ENCODE results near the gene MKI67. TPM values are rescaled to one million over a fixed set of nuclear protein-coding genes. Genes with fewer than 3 reads are reported as not detected.
A peak's percentile ranks its signal among the peaks of the same experiment; 100 is the strongest.

The MKI67 gene
- total and polyA plus RNA-seq, 8 donors, result 0.61 to 60.8 (median 7.7) TPM

- Histone ChIP-seq H3K4me3 (no peak overlapping the region), H3K27ac (no peak overlapping the region), H3K9me3 (no peaks in the 10 kb centered on the region), H3K27me3 (no peaks in the 10 kb centered on the region), H3K36me3 (peaks cover 2 to 84% (median 64%) of the 10 kb centered on the region in 4 donors), H3K4me1 (peaks cover 0 to 14% (median 0%) of the 10 kb centered on the region in 4 donors)
- intact Hi-C loops (cut with DNase I; ENCODE audit: low total_unique reads), result no loop called here
- TF ChIP-seq POLR2A (IDR thresholded peaks at IDR 0.05), result no peak
- TF ChIP-seq POLR2AphosphoS5 (IDR thresholded peaks at IDR 0.05), result no peak
- TF ChIP-seq CTCF (IDR thresholded peaks at IDR 0.05), result no peak
- no peak for TF ChIP-seq EP300 (IDR thresholded peaks at IDR 0.05)
- DNase-seq, result no peak
- 73 to 87% (median 78%) methylated on average over 14 to 17 of the region's 17 CpGs for WGBS, 5 donors
Measured at GRCh38 chr10:128056303-128057050, 69.7 kb downstream of the MKI67 start.

- Histone ChIP-seq H3K4me1 (peaks cover 0 to 20% (median 0%) of the 10 kb centered on the region in 4 donors), H3K27ac (peak overlapping the region in 2 of 5 donors; percentile 33 to 69), H3K4me3 (no peak overlapping the region), H3K9me3 (no peaks in the 10 kb centered on the region), H3K27me3 (no peaks in the 10 kb centered on the region), H3K36me3 (peaks cover 2 to 77% (median 59%) of the 10 kb centered on the region in 4 donors)
- no peak for DNase-seq
- WGBS, 5 donors, result 95 to 97% (median 97%) methylated on average over 24 to 25 of the region's 25 CpGs
- TF ChIP-seq CTCF (IDR thresholded peaks at IDR 0.05), result no peak
- no peak for TF ChIP-seq POLR2AphosphoS5 (IDR thresholded peaks at IDR 0.05)
- no peak for TF ChIP-seq EP300 (IDR thresholded peaks at IDR 0.05)
- TF ChIP-seq POLR2A (IDR thresholded peaks at IDR 0.05), result no peak
- intact Hi-C loops (cut with DNase I; ENCODE audit: low total_unique reads), result no loop called here
Measured at GRCh38 chr10:128055061-128055868, 71.0 kb downstream of the MKI67 start.

- Histone ChIP-seq H3K36me3 (peaks cover 2 to 75% (median 60%) of the 10 kb centered on the region in 4 donors), H3K4me1 (peaks cover 0 to 20% (median 0%) of the 10 kb centered on the region in 4 donors), H3K4me3 (no peak overlapping the region), H3K27ac (peak overlapping the region in 2 of 5 donors; percentile 33 to 69), H3K27me3 (no peaks in the 10 kb centered on the region), H3K9me3 (no peaks in the 10 kb centered on the region)
- TF ChIP-seq EP300 (IDR thresholded peaks at IDR 0.05) (no peak), POLR2AphosphoS5 (IDR thresholded peaks at IDR 0.05) (peak in 1 of 3 donors; percentile 38)
- WGBS, 5 donors, result 84 to 98% (median 88%) methylated on average over 12 to 16 of the region's 16 CpGs
- intact Hi-C loops (cut with DNase I; ENCODE audit: low total_unique reads), result no loop called here
- no peak for DNase-seq
Measured at GRCh38 chr10:128054163-128054970, 71.9 kb downstream of the MKI67 start.

GRCh38 chr10:128053356-128053755 is 72.9 kb downstream of the MKI67 start:
- no peaks in the 10 kb centered on the region for H3K27me3 ChIP-seq
- H3K27ac ChIP-seq, result peak overlapping the region in 1 of 5 donors; percentile 4
- H3K9me3 ChIP-seq, result no peaks in the 10 kb centered on the region
- peaks cover 2 to 72% (median 59%) of the 10 kb centered on the region in 4 donors for H3K36me3 ChIP-seq
- DNase-seq, result no peak
- peaks cover 0 to 29% (median 4%) of the 10 kb centered on the region in 4 donors for H3K4me1 ChIP-seq
- intact Hi-C loops (cut with DNase I; ENCODE audit: low total_unique reads), result no loop called here
- no peak overlapping the region for H3K4me3 ChIP-seq
- TF ChIP-seq POLR2A (IDR thresholded peaks at IDR 0.05) (no peak), POLR2AphosphoS5 (IDR thresholded peaks at IDR 0.05) (no peak), CTCF (IDR thresholded peaks at IDR 0.05) (no peak), EP300 (IDR thresholded peaks at IDR 0.05) (no peak)
- 90 to 98% (median 96%) methylated on average over 7 of the region's 7 CpGs for WGBS, 5 donors

Data from stomach (tissue), 9 donors.